Gastrocnemius medialis (tissue), 4 donors: ENCODE measurements around the gene MKKS.

Experiments
- POLR2A ChIP-seq, 2 donors: fragments of 450-650 bp; IDR thresholded peaks; one replicate each; pipeline ENCODE4 v1.6.1; 2017; ENCODE audit warnings: antibody characterized with exemption in 2 of 2, mild to moderate bottlenecking in 2 of 2, moderate library complexity in 2 of 2
- TF ChIP-seq, protein P1 (sequence below), 5 experiments: fragments of 450-650 bp in 3 of 5; fragments of 200-600 bp in 2 of 5; sonication (generic) in 2 of 5; IDR thresholded peaks in 4 of 5; conservative IDR thresholded peaks in 1 of 5; 1 replicate in 4 of 5; 2 replicates in 1 of 5; pipeline ENCODE4 v1.5.1; 2016 to 2019; ENCODE audit warnings: antibody characterized with exemption in 5 of 5, mild to moderate bottlenecking in 3 of 5, moderate library complexity in 3 of 5

DNA sequence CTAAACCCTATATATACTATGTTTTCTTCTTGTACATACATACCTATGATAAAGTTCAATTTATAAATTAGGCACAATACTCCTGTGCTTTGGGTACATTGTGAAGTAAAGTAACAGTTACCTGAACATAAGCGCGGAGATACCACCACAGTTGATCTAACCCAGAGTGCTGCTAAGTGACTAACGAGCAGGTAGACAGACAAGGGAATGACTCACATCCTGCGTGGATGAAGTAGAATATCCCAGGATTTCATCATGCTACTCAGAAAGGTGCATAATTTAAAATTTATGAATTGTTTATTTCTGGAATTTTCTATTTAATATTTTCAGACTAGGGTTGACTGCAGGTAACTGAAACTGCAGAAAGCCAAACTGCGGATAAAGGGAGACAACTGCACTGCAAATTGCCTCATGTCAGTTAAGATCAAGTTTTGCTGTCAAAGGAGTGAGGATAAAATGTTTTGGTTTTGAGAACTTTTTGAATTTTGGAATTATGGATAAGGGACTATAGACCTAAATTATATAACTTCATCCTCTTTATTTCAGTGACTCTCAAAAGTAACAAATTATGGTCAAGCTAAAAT, 14.4 kb downstream of the MKKS start:
- TF ChIP-seq, protein P1, sequence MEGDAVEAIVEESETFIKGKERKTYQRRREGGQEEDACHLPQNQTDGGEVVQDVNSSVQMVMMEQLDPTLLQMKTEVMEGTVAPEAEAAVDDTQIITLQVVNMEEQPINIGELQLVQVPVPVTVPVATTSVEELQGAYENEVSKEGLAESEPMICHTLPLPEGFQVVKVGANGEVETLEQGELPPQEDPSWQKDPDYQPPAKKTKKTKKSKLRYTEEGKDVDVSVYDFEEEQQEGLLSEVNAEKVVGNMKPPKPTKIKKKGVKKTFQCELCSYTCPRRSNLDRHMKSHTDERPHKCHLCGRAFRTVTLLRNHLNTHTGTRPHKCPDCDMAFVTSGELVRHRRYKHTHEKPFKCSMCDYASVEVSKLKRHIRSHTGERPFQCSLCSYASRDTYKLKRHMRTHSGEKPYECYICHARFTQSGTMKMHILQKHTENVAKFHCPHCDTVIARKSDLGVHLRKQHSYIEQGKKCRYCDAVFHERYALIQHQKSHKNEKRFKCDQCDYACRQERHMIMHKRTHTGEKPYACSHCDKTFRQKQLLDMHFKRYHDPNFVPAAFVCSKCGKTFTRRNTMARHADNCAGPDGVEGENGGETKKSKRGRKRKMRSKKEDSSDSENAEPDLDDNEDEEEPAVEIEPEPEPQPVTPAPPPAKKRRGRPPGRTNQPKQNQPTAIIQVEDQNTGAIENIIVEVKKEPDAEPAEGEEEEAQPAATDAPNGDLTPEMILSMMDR (IDR thresholded peaks at IDR 0.05 in 4 of 5, conservative IDR thresholded peaks at IDR 0.05 in 1 of 5) = no peak
- no peak for TF ChIP-seq POLR2A (IDR thresholded peaks at IDR 0.05)
